K562 (cell line): ENCODE data around the gene TTC27. TPM values are rescaled to one million over a fixed set of nuclear protein-coding genes. Genes with fewer than 3 reads are reported as not detected.
A peak's percentile ranks its signal among the peaks of the same experiment; 100 is the strongest.

Source experiments
- ATAC-seq: fragments of 200-7000 bp; cut with Tn5 transposase; 3 replicates; pipeline ENCODE4 v1.9.1; 2020; ENCODE audit warnings: moderate library complexity
- BruUV-seq: library from RNA; stranded (reverse); fragments of 400-500 nt; replicated peaks from 2 replicates; lab custom pipeline; 2021; lab: Mats Ljungman, UMichigan
- CTCF ChIA-PET: fragments of 300-600 bp; formaldehyde crosslinking; extraction: SDS; loops from one replicate; lab custom pipeline; 2021; ENCODE audit warnings: low intra/inter-chr PET ratio; lab: Yijun Ruan, JAX
- POLR2A ChIA-PET: fragments of 300-600, 350-650 bp; sonication (Branson Sonifier 250); formaldehyde crosslinking; extraction: SDS; loops from one replicate; lab custom pipeline; 2021; ENCODE audit warnings: antibody characterized with exemption, inconsistent platforms; lab: Yijun Ruan, JAX
- DNase-seq, 4 experiments: peaks; one replicate each; pipeline versions ENCODE4 v3.0.0 to v3.0.0-alpha.2; 2011 to 2018; ENCODE audit warnings: low spot score in 3 of 4, mixed read lengths in 3 of 4; ENCODE audit errors: extremely low read depth in 1 of 4
- FAIRE-seq: peaks from 2 replicates; lab custom pipeline; 2011; peaks lifted over from hg19 to GRCh38; lab: Jason Lieb, UNC
- H2AFZ ChIP-seq: 2 replicates; pipeline ENCODE4 v1.6.0; 2011; ENCODE audit warnings: low read depth, low read length, control low read depth, inconsistent platforms
- H3K27ac ChIP-seq: fragments of 200-600 bp; 3 replicates; pipeline ENCODE4 v1.8.0; 2011; ENCODE audit warnings: low read depth, mild to moderate bottlenecking, control low read depth, inconsistent platforms, low read length, moderate library complexity, mixed read lengths; ENCODE audit errors: extremely low read depth
- H3K27me3 ChIP-seq, 2 experiments: fragments of 300-600 bp in 1 of 2; 2 replicates in 1 of 2; 3 replicates in 1 of 2; pipeline versions ENCODE4 v1.6.0 to v1.8.0; 2011; ENCODE audit warnings: inconsistent platforms in 2 of 2, low read length in 2 of 2, mild to moderate bottlenecking in 1 of 2, mixed read lengths in 1 of 2, moderate library complexity in 1 of 2; ENCODE audit not compliant: control insufficient read depth in 2 of 2, insufficient read depth in 2 of 2
- H3K36me3 ChIP-seq: fragments of 300-600 bp; 3 replicates; pipeline ENCODE4 v1.8.0; 2011; ENCODE audit warnings: mild to moderate bottlenecking, low read length, inconsistent platforms; ENCODE audit not compliant: control insufficient read depth, insufficient read depth
- H3K4me1 ChIP-seq, 2 experiments: fragments of 200-600 bp in 1 of 2; replicated peaks in 1 of 2; 2 replicates in 1 of 2; 3 replicates in 1 of 2; pipeline versions ENCODE4 v1.5.1 to v1.8.0; 2011; ENCODE audit warnings: inconsistent platforms in 2 of 2, low read length in 2 of 2, mild to moderate bottlenecking in 1 of 2, mixed read lengths in 1 of 2, moderate library complexity in 1 of 2; ENCODE audit not compliant: control insufficient read depth in 2 of 2, insufficient read depth in 2 of 2
- H3K4me2 ChIP-seq: 2 replicates; pipeline ENCODE4 v1.6.1; 2011; ENCODE audit warnings: low read length, control low read depth, inconsistent platforms, mixed read lengths; ENCODE audit not compliant: insufficient read depth
- H3K4me3 ChIP-seq: fragments of 200-600 bp; sonication (generic), shearing (Covaris generic); 2 replicates; pipeline ENCODE4 v1.5.1; 2016; ENCODE audit warnings: control low read depth, inconsistent platforms
- H3K79me2 ChIP-seq: fragments of 200-600 bp; 3 replicates; pipeline ENCODE4 v1.8.0; 2011; ENCODE audit warnings: low read length, inconsistent platforms; ENCODE audit not compliant: control insufficient read depth, insufficient read depth
- H3K9ac ChIP-seq, 2 experiments: 2 replicates each; pipeline versions ENCODE4 v1.6.0 to v1.6.1; 2011; ENCODE audit warnings: low read depth in 2 of 2, low read length in 2 of 2, control low read depth in 1 of 2, inconsistent platforms in 1 of 2, mild to moderate bottlenecking in 1 of 2, mixed read lengths in 1 of 2; ENCODE audit not compliant: insufficient read depth in 1 of 2
- H3K9me1 ChIP-seq: one replicate; pipeline ENCODE4 v1.6.0; 2011; ENCODE audit warnings: inconsistent platforms, mild to moderate bottlenecking, low read length, moderate library complexity; ENCODE audit not compliant: control insufficient read depth, insufficient read depth
- H3K9me3 ChIP-seq: replicated peaks from 2 replicates; pipeline ENCODE4 v1.5.1; 2011; ENCODE audit warnings: low read depth, low read length, inconsistent platforms; ENCODE audit not compliant: control insufficient read depth, insufficient read depth
- H4K20me1 ChIP-seq: replicated peaks from 2 replicates; pipeline ENCODE4 v1.6.1; 2011; ENCODE audit warnings: low read length, inconsistent platforms, mixed read lengths; ENCODE audit not compliant: control insufficient read depth, insufficient read depth
- FOXJ3 ChIP-seq: sonication (generic); formaldehyde crosslinking; IDR thresholded peaks from 2 replicates; pipeline ENCODE4 v1.4.0; 2020; ENCODE audit warnings: mild to moderate bottlenecking, missing genetic modification reagents
- NBN ChIP-seq: fragments of 450-650 bp; IDR thresholded peaks from 2 replicates; pipeline ENCODE4 v1.6.1; 2016; ENCODE audit warnings: low read depth, mild to moderate bottlenecking
- RAD21 ChIP-seq, 2 experiments: fragments of 250-450 bp in 1 of 2; fragments of 450-650 bp in 1 of 2; sonication (Bioruptor Pico) in 1 of 2; formaldehyde crosslinking in 1 of 2; IDR thresholded peaks in 1 of 2; conservative IDR thresholded peaks in 1 of 2; 2 replicates each; pipeline versions ENCODE4 v1.4.0 to v1.8.0; 2020 to 2022; ENCODE audit warnings: mild to moderate bottlenecking in 2 of 2, moderate library complexity in 1 of 2
- SRF ChIP-seq, 2 experiments: fragments of 250-450, 450-650 bp in 1 of 2; sonication (Bioruptor Pico) in 1 of 2; sonication (generic) in 1 of 2; formaldehyde crosslinking; IDR thresholded peaks; 2 replicates each; pipeline versions ENCODE4 v1.5.0 to v1.5.1; 2020 to 2022; ENCODE audit warnings: mild to moderate bottlenecking in 1 of 2, missing genetic modification reagents in 1 of 2
- ZNF444 ChIP-seq: fragments of 250-450 bp; sonication (Bioruptor Pico); IDR thresholded peaks from 2 replicates; pipeline ENCODE4 v1.4.0; 2020; ENCODE audit warnings: mild to moderate bottlenecking, moderate library complexity
- WGBS: fragments of 100-300 bp; shearing (Covaris generic); methylation state at CpG from one replicate; pipeline ENCODE4 v1.1.6; 2016; ENCODE audit warnings: low coverage, mixed read lengths; ENCODE audit not compliant: insufficient coverage; ENCODE audit errors: missing lambda C conversion rate; 5-methylcytosine and 5-hydroxymethylcytosine counted together
- in situ Hi-C: fragments of 300-500 bp; cut with MboI; formaldehyde crosslinking; loops from 4 replicates; pipeline ENCODE4 v1.15.0; 2018; ENCODE audit warnings: inconsistent platforms, mixed read lengths
- intact Hi-C: fragments of 100-400 bp; cut with micrococcal nuclease; formaldehyde crosslinking; loops from 2 replicates; pipeline ENCODE4 v1.14.2; 2022
- polyA plus RNA-seq, 8 experiments: library from polyadenylated mRNA; depleted of rRNA in 4 of 8; stranded (reverse) in 5 of 8; unstranded in 3 of 8; fragments of >200 nt; fragmentation: Nextera tagmentation in 2 of 8; fragmentation: Illumina TruSeq in 1 of 8; extraction: Ambion mirVana in 2 of 8; extraction: Trizol in 1 of 8; gene quantifications; 2 replicates each; pipeline versions ENCODE4 v1.2.1 to v1.2.3, GENCODE V29; 2011 to 2014; ENCODE audit warnings: inconsistent platforms in 1 of 8, missing spikeins in 1 of 8
- total RNA-seq, 7 experiments: library from RNA; depleted of rRNA in 6 of 7; stranded (reverse); fragments of >200 nt in 6 of 7; fragmentation: Illumina TruSeq in 2 of 7; extraction: Trizol in 2 of 7; gene quantifications; 2 replicates each; pipeline versions ENCODE4 v1.2.1 to v1.2.3, GENCODE V29; 2011 to 2021; ENCODE audit warnings: low replicate concordance in 1 of 7
- TF ChIP-seq, protein P1 (sequence below), 2 experiments: fragments of 450-650 bp; formaldehyde crosslinking in 1 of 2; IDR thresholded peaks; 2 replicates each; pipeline versions ENCODE4 v1.4.0 to v1.6.1; 2014 to 2020; ENCODE audit warnings: mild to moderate bottlenecking in 2 of 2, borderline replicate concordance in 1 of 2, low read depth in 1 of 2
- TF ChIP-seq, protein P2 (sequence below), 3 experiments: IDR thresholded peaks in 2 of 3; conservative IDR thresholded peaks in 1 of 3; 2 replicates each; pipeline ENCODE4 v1.5.1; 2011 to 2012; ENCODE audit warnings: low read length in 3 of 3, mild to moderate bottlenecking in 3 of 3, control low read depth in 2 of 3, improper control_type of control experiment in 1 of 3, inconsistent platforms in 1 of 3, low read depth in 1 of 3, mixed read lengths in 1 of 3, moderate library complexity in 1 of 3; ENCODE audit not compliant: insufficient read depth in 2 of 3
- TF ChIP-seq, protein P3 (sequence below): sonication (generic); formaldehyde crosslinking; IDR thresholded peaks from 2 replicates; pipeline ENCODE4 v1.9.0; 2022; ENCODE audit warnings: mild to moderate bottlenecking, missing genetic modification reagents

The TTC27 gene
- total and polyA plus RNA-seq, 9 of the 15 experiments (the other 6 are each of a cell fraction or from before 2014, with no cell fraction given) = 44.3 to 93.4 (median 57.3) TPM

DNA sequence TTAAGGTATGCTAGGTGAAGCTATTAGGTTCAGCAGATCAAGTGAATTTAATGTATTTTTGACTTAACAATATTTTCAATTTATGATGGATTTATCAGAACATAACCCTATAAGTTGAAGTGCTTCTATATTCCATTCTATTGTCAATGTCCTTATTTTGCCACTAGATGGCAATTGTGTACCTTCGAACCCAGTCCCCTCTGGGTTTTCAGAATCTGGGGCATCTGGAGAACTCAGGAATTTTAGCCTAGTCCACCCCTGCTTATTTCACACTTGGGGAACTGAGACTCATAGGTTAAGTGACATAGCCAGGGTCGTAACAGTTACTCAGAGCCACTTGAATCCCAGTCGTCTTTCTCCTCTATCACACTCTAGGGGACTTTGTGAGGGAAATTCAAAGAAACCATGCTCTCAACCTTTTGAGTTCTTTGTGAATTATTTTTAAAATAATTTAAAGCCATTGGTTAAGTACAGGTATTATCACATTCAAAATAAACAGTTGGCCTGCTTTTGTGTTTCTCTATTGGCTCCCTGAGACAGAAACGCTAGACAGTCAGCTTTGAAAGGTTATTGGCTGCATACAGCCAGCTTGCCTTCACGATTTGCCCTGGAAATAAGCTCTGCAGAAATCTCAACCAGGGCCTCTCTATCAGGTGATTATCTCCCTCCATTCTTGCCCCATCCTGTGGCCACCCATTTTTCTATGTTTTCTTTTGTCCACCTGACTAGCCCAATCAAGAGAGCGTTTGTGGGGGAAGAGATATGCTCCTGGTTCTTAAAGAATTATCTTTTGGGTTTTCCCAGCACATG is 145.0 kb downstream of the TTC27 start:
- no peak overlapping the region for H3K4me2 ChIP-seq
- peak; percentile 78 for ATAC-seq
- no peak overlapping the region for H3K27ac ChIP-seq
- H3K4me1 ChIP-seq = peaks cover 4 to 8% of the 10 kb centered on the region in 2 experiments; a peak in 2 of 5 replicates
- intact Hi-C loops (loop anchor here (1.0 to 5.0 kb wide), 8 partner anchors 173 to 810 kb away; partner anchors contain the start of gene LTBP1), in situ Hi-C loops (loop anchor here (5.0 to 25.0 kb wide), 3 partner anchors 179 to 814 kb away; partner anchors contain the start of gene FAM98A)
- H3K4me3 ChIP-seq = no peak overlapping the region
- no TSS peak for BruUV-seq
- 49% methylated on average over 6 of the region's 6 CpGs for WGBS
- no peaks in the 10 kb centered on the region for H4K20me1 ChIP-seq
- CTCF ChIA-PET = interaction anchor here (0.9 to 2.1 kb wide), 6 partner anchors 173 to 811 kb away, joined by 3 to 20 read pairs (median 4); no protein-coding TSS in a partner anchor
- DNase-seq = peak; percentile 60 to 61 (median 60)
- no peaks in the 10 kb centered on the region for H3K9me3 ChIP-seq
- peak; percentile 73 for FAIRE-seq
- H3K36me3 ChIP-seq = peaks cover 2% of the 10 kb centered on the region; the same call in 1 of the 3 replicates
- no peak overlapping the region for H2AFZ ChIP-seq
- no peaks in the 10 kb centered on the region; the same call in 2 of the 3 replicates for H3K79me2 ChIP-seq
- H3K9ac ChIP-seq = no peak overlapping the region
- no peaks in the 10 kb centered on the region for H3K27me3 ChIP-seq
- POLR2A ChIA-PET = no interaction called here
- H3K9me1 ChIP-seq = no peaks in the 10 kb centered on the region
- TF ChIP-seq NBN = no peak
- TF ChIP-seq RAD21 (CRISPR knock-in tag; conservative IDR thresholded peaks at IDR 0.05 in 1 of 2, IDR thresholded peaks at IDR 0.05 in 1 of 2) = peak; percentile 96 to 97
- TF ChIP-seq SRF (CRISPR knock-in tag; IDR thresholded peaks at IDR 0.05) = 0 out of 4 replicates have a peak, but pooled peaks of 1 of the 2 experiments have one; percentile 19
- TF ChIP-seq, protein P1, sequence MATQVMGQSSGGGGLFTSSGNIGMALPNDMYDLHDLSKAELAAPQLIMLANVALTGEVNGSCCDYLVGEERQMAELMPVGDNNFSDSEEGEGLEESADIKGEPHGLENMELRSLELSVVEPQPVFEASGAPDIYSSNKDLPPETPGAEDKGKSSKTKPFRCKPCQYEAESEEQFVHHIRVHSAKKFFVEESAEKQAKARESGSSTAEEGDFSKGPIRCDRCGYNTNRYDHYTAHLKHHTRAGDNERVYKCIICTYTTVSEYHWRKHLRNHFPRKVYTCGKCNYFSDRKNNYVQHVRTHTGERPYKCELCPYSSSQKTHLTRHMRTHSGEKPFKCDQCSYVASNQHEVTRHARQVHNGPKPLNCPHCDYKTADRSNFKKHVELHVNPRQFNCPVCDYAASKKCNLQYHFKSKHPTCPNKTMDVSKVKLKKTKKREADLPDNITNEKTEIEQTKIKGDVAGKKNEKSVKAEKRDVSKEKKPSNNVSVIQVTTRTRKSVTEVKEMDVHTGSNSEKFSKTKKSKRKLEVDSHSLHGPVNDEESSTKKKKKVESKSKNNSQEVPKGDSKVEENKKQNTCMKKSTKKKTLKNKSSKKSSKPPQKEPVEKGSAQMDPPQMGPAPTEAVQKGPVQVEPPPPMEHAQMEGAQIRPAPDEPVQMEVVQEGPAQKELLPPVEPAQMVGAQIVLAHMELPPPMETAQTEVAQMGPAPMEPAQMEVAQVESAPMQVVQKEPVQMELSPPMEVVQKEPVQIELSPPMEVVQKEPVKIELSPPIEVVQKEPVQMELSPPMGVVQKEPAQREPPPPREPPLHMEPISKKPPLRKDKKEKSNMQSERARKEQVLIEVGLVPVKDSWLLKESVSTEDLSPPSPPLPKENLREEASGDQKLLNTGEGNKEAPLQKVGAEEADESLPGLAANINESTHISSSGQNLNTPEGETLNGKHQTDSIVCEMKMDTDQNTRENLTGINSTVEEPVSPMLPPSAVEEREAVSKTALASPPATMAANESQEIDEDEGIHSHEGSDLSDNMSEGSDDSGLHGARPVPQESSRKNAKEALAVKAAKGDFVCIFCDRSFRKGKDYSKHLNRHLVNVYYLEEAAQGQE (IDR thresholded peaks at IDR 0.05; ENCODE audit: borderline replicate concordance) = peak; percentile 88; the same call in 1 of the 2 replicates
- TF ChIP-seq, protein P1 (CRISPR knock-in tag; IDR thresholded peaks at IDR 0.05; ENCODE audit: low read depth) = no peak
- TF ChIP-seq, protein P2, sequence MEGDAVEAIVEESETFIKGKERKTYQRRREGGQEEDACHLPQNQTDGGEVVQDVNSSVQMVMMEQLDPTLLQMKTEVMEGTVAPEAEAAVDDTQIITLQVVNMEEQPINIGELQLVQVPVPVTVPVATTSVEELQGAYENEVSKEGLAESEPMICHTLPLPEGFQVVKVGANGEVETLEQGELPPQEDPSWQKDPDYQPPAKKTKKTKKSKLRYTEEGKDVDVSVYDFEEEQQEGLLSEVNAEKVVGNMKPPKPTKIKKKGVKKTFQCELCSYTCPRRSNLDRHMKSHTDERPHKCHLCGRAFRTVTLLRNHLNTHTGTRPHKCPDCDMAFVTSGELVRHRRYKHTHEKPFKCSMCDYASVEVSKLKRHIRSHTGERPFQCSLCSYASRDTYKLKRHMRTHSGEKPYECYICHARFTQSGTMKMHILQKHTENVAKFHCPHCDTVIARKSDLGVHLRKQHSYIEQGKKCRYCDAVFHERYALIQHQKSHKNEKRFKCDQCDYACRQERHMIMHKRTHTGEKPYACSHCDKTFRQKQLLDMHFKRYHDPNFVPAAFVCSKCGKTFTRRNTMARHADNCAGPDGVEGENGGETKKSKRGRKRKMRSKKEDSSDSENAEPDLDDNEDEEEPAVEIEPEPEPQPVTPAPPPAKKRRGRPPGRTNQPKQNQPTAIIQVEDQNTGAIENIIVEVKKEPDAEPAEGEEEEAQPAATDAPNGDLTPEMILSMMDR (IDR thresholded peaks at IDR 0.05 in 2 of 3, conservative IDR thresholded peaks at IDR 0.05 in 1 of 3; ENCODE audit: insufficient read depth in 2 of 3, low read depth in 1 of 3, low read length in 3 of 3) = peak; percentile 66 to 87 (median 75)
- TF ChIP-seq, protein P3, sequence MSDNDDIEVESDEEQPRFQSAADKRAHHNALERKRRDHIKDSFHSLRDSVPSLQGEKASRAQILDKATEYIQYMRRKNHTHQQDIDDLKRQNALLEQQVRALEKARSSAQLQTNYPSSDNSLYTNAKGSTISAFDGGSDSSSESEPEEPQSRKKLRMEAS (CRISPR knock-in tag) = no peak
- TF ChIP-seq FOXJ3 (CRISPR knock-in tag) = no peak
- no peak for TF ChIP-seq ZNF444 (CRISPR knock-in tag)
